GM12878 (cell line): ENCODE measurements around the gene RAB22A. TPM values are rescaled to one million over a fixed set of nuclear protein-coding genes. Genes with fewer than 3 reads are reported as not detected.

Experiments used
- ATAC-seq: fragments of 200-7000 bp; cut with Tn5 transposase; 3 replicates; pipeline ENCODE4 v1.9.1; 2020; ENCODE audit warnings: mild to moderate bottlenecking, moderate library complexity
- BruUV-seq: library from RNA; stranded (reverse); fragments of 400-500 nt; replicated peaks from 2 replicates; lab custom pipeline; 2021; lab: Mats Ljungman, UMichigan
- CTCF ChIA-PET: fragments of 300-600 bp; sonication (Branson Sonifier 250); formaldehyde crosslinking; extraction: SDS; loops from one replicate; lab custom pipeline; 2021; ENCODE audit warnings: inconsistent platforms; lab: Yijun Ruan, JAX
- POLR2A ChIA-PET: fragments of 350-600 bp; formaldehyde crosslinking; extraction: SDS; loops from one replicate; lab custom pipeline; 2021; ENCODE audit warnings: inconsistent platforms; lab: Charles Lee
- RAD21 ChIA-PET: fragments of 300-600 bp; sonication (Branson Sonifier 250); formaldehyde crosslinking; loops from one replicate; lab custom pipeline; 2023; ENCODE audit warnings: antibody characterized with exemption; ENCODE audit not compliant: unreplicated experiment; lab: Charles Lee
- SMC1A ChIA-PET: fragments of 300-600 bp; sonication (Branson Sonifier 250); formaldehyde crosslinking; loops from one replicate; lab custom pipeline; 2023; ENCODE audit not compliant: unreplicated experiment, uncharacterized antibody; lab: Charles Lee
- DNase-seq: peaks from one replicate; pipeline ENCODE4 v3.0.0-alpha.2; 2011; ENCODE audit warnings: low read depth, low spot score
- FAIRE-seq: peaks from 3 replicates; lab custom pipeline; 2011; peaks lifted over from hg19 to GRCh38; lab: Jason Lieb, UNC
- H2AFZ ChIP-seq: 2 replicates; pipeline ENCODE4 v1.6.0; 2011; ENCODE audit warnings: low read depth, low read length, control low read depth; ENCODE audit not compliant: control insufficient read depth
- H3K27ac ChIP-seq: 2 replicates; pipeline ENCODE4 v1.5.1; 2011; ENCODE audit warnings: control low read depth; ENCODE audit not compliant: control insufficient read depth, insufficient read depth
- H3K27me3 ChIP-seq, 2 experiments: replicated peaks in 1 of 2; 2 replicates each; pipeline versions ENCODE4 v1.6.0 to v1.6.1; 2011; ENCODE audit warnings: low read length in 1 of 2; ENCODE audit not compliant: control insufficient read depth in 2 of 2, insufficient read depth in 2 of 2
- H3K36me3 ChIP-seq, 2 experiments: 2 replicates each; pipeline ENCODE4 v1.5.1; 2011; ENCODE audit warnings: low read length in 1 of 2; ENCODE audit not compliant: control insufficient read depth in 2 of 2, insufficient read depth in 2 of 2
- H3K4me1 ChIP-seq: 2 replicates; pipeline ENCODE4 v1.6.1; 2011; ENCODE audit warnings: mild to moderate bottlenecking, low read length, moderate library complexity, mixed read lengths; ENCODE audit not compliant: control insufficient read depth, insufficient read depth
- H3K4me2 ChIP-seq: 2 replicates; pipeline ENCODE4 v1.6.0; 2011; ENCODE audit warnings: control low read depth; ENCODE audit not compliant: control insufficient read depth, insufficient read depth
- H3K4me3 ChIP-seq: fragments of 200-600 bp; sonication (generic); 2 replicates; pipeline ENCODE4 v1.5.1; 2016
- H3K79me2 ChIP-seq: 2 replicates; pipeline ENCODE4 v1.6.0; 2011; ENCODE audit warnings: low read length; ENCODE audit not compliant: control insufficient read depth, insufficient read depth
- H3K9ac ChIP-seq: 2 replicates; pipeline ENCODE4 v1.8.0; 2011; ENCODE audit warnings: low read length, control low read depth, mixed read lengths; ENCODE audit not compliant: control insufficient read depth, insufficient read depth
- H3K9me3 ChIP-seq: replicated peaks from 3 replicates; pipeline ENCODE4 v1.5.1; 2011; ENCODE audit warnings: mild to moderate bottlenecking, low read length; ENCODE audit not compliant: control insufficient read depth, insufficient read depth
- H4K20me1 ChIP-seq: 2 replicates; pipeline ENCODE4 v1.6.0; 2011; ENCODE audit not compliant: control insufficient read depth, insufficient read depth
- CBX3 ChIP-seq: fragments of 200-600 bp; sonication (generic); IDR thresholded peaks from 2 replicates; pipeline ENCODE4 v1.6.1; 2016; ENCODE audit warnings: low read depth, borderline replicate concordance
- CREB1 ChIP-seq: IDR thresholded peaks from 2 replicates; pipeline ENCODE4 v1.6.1; 2012; ENCODE audit warnings: low read depth, mild to moderate bottlenecking, inconsistent platforms
- CREM ChIP-seq: IDR thresholded peaks from 2 replicates; pipeline ENCODE4 v1.6.1; 2014; ENCODE audit warnings: antibody characterized with exemption, low read depth
- EZH2 ChIP-seq: IDR thresholded peaks from 2 replicates; pipeline ENCODE4 v1.6.1; 2012; ENCODE audit warnings: low read depth, mild to moderate bottlenecking, control low read depth, inconsistent platforms, low read length, borderline replicate concordance; ENCODE audit not compliant: control insufficient read depth
- IKZF2 ChIP-seq, 2 experiments: fragments of 450-650 bp; IDR thresholded peaks; 2 replicates each; pipeline ENCODE4 v1.6.1; 2017; ENCODE audit warnings: mild to moderate bottlenecking in 2 of 2, moderate library complexity in 2 of 2
- JUNB ChIP-seq: IDR thresholded peaks from 2 replicates; pipeline ENCODE4 v1.6.1; 2016; ENCODE audit warnings: antibody characterized with exemption, mild to moderate bottlenecking
- KDM1A ChIP-seq: fragments of 200-600 bp; sonication (generic); IDR thresholded peaks from 2 replicates; pipeline ENCODE4 v1.6.1; 2016; ENCODE audit warnings: borderline replicate concordance
- MTA2 ChIP-seq: fragments of 450-650 bp; IDR thresholded peaks from 2 replicates; pipeline ENCODE4 v1.6.1; 2016; ENCODE audit warnings: low read depth, mild to moderate bottlenecking, moderate library complexity
- PAX5 ChIP-seq: IDR thresholded peaks from 2 replicates; pipeline ENCODE4 v1.6.1; 2011; ENCODE audit warnings: low read depth, low read length, borderline replicate concordance
- POLR2A ChIP-seq: IDR thresholded peaks from 2 replicates; pipeline ENCODE4 v1.6.1; 2011; ENCODE audit warnings: low read depth, mild to moderate bottlenecking, low read length
- SREBF2 ChIP-seq: IDR thresholded peaks from 2 replicates; pipeline ENCODE4 v1.6.1; 2012; ENCODE audit warnings: mild to moderate bottlenecking, low read length
- TCF7 ChIP-seq: IDR thresholded peaks from 2 replicates; pipeline ENCODE4 v1.6.1; 2014; ENCODE audit warnings: antibody characterized with exemption, borderline replicate concordance
- ZSCAN29 ChIP-seq: fragments of 450-650 bp; IDR thresholded peaks from 2 replicates; pipeline ENCODE4 v1.6.1; 2017; ENCODE audit warnings: mild to moderate bottlenecking, moderate library complexity
- ZZZ3 ChIP-seq: IDR thresholded peaks from 2 replicates; pipeline ENCODE4 v1.6.1; 2011; ENCODE audit warnings: low read depth; ENCODE audit not compliant: control insufficient read depth, insufficient read length
- WGBS: methylation state at CpG from one replicate; pipeline ENCODE4 v1.1.6; 2016; ENCODE audit warnings: low lambda C conversion rate; ENCODE audit not compliant: insufficient replicate concordance, insufficient coverage; ENCODE audit errors: missing lambda C conversion rate; 5-methylcytosine and 5-hydroxymethylcytosine counted together
- in situ Hi-C: fragments of 300-500 bp; cut with MboI; formaldehyde crosslinking; loops from 9 replicates; pipeline ENCODE4 v1.14.3; 2018; ENCODE audit warnings: mixed read lengths
- intact Hi-C: fragments of 100-400 bp; cut with micrococcal nuclease; formaldehyde crosslinking; loops from one replicate; pipeline ENCODE4 v1.14.2; 2022; ENCODE audit not compliant: unreplicated experiment
- polyA plus RNA-seq, 11 experiments: library from polyadenylated mRNA; depleted of rRNA in 4 of 11; unstranded in 6 of 11; stranded (reverse) in 5 of 11; fragments of >200 nt; fragmentation: Nextera tagmentation in 4 of 11; fragmentation: Illumina TruSeq in 1 of 11; extraction: Ambion mirVana in 4 of 11; extraction: Trizol in 1 of 11; gene quantifications; 1 replicate in 1 of 11; 2 replicates in 10 of 11; pipeline versions ENCODE4 v1.2.1 to v1.2.3, GENCODE V29; 2011 to 2016; ENCODE audit warnings: inconsistent platforms in 2 of 11, missing spikeins in 2 of 11, low read depth in 1 of 11
- total RNA-seq, 4 experiments: library from RNA; depleted of rRNA in 3 of 4; stranded (reverse); fragments of >200 nt in 3 of 4; fragmentation: Illumina TruSeq in 1 of 4; extraction: Trizol in 1 of 4; gene quantifications; 2 replicates each; pipeline versions ENCODE4 v1.2.1 to v1.2.3, GENCODE V29; 2013 to 2021
- TF ChIP-seq, protein P1 (sequence below): fragments of 450-650 bp; IDR thresholded peaks from 2 replicates; pipeline ENCODE4 v1.6.1; 2017; ENCODE audit warnings: mild to moderate bottlenecking, moderate library complexity
- TF ChIP-seq, protein P2 (sequence below): fragments of 450-650 bp; IDR thresholded peaks from 2 replicates; pipeline ENCODE4 v1.6.1; 2017; ENCODE audit warnings: borderline replicate concordance

Gene RAB22A
- total and polyA plus RNA-seq, 10 of the 15 experiments (the other 5 are each of a cell fraction or from before 2014, with no cell fraction given) = 2.7 to 12.0 (median 10.0) TPM

DNA sequence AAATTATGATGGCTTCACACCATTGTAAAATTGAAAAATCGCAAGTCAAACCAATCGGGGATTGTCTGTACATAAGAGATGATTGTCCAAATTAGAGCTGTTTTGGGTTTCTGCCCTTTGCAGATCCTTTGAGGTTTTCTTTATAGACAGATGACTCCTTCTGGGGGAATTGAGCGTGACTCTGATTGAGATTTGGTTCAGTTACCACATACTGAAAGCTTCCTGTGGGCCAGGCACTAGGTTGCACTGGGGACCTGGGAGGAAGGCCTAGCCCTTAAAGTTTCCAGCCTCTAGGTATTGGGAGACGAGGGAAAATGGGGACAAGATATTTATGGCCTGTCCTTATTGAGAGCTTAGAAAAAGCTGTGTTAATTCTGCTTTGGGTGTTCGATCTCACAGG, 88.7 kb downstream of the RAB22A start:
- in situ Hi-C loops (loop anchor here (10.0 kb wide), 3 partner anchors 257 to 1003 kb away; partner anchors contain the start of genes RBM38 and STX16), intact Hi-C loops (no loop called here)
- no peak for DNase-seq
- H4K20me1 ChIP-seq = peaks cover 15% of the 10 kb centered on the region
- no peaks in the 10 kb centered on the region for H3K27me3 ChIP-seq
- 62% methylated on average over 5 of the region's 5 CpGs for WGBS
- POLR2A ChIA-PET = interaction anchor here (1.3 kb wide), 1 partner anchor 9 kb away, joined by 4 read pairs; the partner anchor contains the start of gene VAPB
- no peak overlapping the region for H3K4me2 ChIP-seq
- no peak for TF ChIP-seq ZSCAN29
- TF ChIP-seq, protein P1, sequence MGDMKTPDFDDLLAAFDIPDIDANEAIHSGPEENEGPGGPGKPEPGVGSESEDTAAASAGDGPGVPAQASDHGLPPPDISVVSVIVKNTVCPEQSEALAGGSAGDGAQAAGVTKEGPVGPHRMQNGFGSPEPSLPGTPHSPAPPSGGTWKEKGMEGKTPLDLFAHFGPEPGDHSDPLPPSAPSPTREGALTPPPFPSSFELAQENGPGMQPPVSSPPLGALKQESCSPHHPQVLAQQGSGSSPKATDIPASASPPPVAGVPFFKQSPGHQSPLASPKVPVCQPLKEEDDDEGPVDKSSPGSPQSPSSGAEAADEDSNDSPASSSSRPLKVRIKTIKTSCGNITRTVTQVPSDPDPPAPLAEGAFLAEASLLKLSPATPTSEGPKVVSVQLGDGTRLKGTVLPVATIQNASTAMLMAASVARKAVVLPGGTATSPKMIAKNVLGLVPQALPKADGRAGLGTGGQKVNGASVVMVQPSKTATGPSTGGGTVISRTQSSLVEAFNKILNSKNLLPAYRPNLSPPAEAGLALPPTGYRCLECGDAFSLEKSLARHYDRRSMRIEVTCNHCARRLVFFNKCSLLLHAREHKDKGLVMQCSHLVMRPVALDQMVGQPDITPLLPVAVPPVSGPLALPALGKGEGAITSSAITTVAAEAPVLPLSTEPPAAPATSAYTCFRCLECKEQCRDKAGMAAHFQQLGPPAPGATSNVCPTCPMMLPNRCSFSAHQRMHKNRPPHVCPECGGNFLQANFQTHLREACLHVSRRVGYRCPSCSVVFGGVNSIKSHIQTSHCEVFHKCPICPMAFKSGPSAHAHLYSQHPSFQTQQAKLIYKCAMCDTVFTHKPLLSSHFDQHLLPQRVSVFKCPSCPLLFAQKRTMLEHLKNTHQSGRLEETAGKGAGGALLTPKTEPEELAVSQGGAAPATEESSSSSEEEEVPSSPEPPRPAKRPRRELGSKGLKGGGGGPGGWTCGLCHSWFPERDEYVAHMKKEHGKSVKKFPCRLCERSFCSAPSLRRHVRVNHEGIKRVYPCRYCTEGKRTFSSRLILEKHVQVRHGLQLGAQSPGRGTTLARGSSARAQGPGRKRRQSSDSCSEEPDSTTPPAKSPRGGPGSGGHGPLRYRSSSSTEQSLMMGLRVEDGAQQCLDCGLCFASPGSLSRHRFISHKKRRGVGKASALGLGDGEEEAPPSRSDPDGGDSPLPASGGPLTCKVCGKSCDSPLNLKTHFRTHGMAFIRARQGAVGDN = no peak
- TF ChIP-seq POLR2A = no peak
- TF ChIP-seq CREB1 = no peak
- no peak for TF ChIP-seq KDM1A
- TF ChIP-seq SREBF2 = no peak
- TF ChIP-seq, protein P2, sequence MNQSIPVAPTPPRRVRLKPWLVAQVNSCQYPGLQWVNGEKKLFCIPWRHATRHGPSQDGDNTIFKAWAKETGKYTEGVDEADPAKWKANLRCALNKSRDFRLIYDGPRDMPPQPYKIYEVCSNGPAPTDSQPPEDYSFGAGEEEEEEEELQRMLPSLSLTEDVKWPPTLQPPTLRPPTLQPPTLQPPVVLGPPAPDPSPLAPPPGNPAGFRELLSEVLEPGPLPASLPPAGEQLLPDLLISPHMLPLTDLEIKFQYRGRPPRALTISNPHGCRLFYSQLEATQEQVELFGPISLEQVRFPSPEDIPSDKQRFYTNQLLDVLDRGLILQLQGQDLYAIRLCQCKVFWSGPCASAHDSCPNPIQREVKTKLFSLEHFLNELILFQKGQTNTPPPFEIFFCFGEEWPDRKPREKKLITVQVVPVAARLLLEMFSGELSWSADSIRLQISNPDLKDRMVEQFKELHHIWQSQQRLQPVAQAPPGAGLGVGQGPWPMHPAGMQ = no peak
- TF ChIP-seq CREM = no peak
- TF ChIP-seq MTA2 = no peak
- TF ChIP-seq JUNB = no peak
- TF ChIP-seq CBX3 = no peak
- TF ChIP-seq IKZF2 (IDR thresholded peaks at IDR 0.05) = no peak
- no peak for TF ChIP-seq TCF7
- TF ChIP-seq EZH2 = no peak
- no peak for TF ChIP-seq PAX5
- no peak for TF ChIP-seq ZZZ3
- peaks cover 94% of the 10 kb centered on the region for H3K79me2 ChIP-seq
- SMC1A ChIA-PET = interaction anchor here (0.5 to 1.3 kb wide), 4 partner anchors 9 to 86 kb away, joined by 3 to 4 read pairs (median 4); no protein-coding TSS in a partner anchor
- H3K27ac ChIP-seq = no peak overlapping the region
- H3K36me3 ChIP-seq = no peaks in the 10 kb centered on the region; a peak in 1 of 4 replicates
- no peak overlapping the region for H3K4me3 ChIP-seq
- ATAC-seq = no peak
- no peak overlapping the region for H3K9ac ChIP-seq
- no peak for FAIRE-seq
- no TSS peak for BruUV-seq
- RAD21 ChIA-PET = no interaction called here
- CTCF ChIA-PET = interaction anchor here (0.6 to 1.1 kb wide), 3 partner anchors 11 to 103 kb away, joined by 3 to 5 read pairs (median 3); no protein-coding TSS in a partner anchor
- H3K4me1 ChIP-seq = peaks cover 33% of the 10 kb centered on the region
- no peak overlapping the region for H2AFZ ChIP-seq
- H3K9me3 ChIP-seq = no peaks in the 10 kb centered on the region
